ENCODE measurements around the gene HS6ST2. TPM values are rescaled to one million over a fixed set of nuclear protein-coding genes. Genes with fewer than 3 reads are reported as not detected.

HS6ST2 gene
- polyA plus RNA-seq, 5 donors: 10.9 to 22.8 (median 17.8) TPM

DNA sequence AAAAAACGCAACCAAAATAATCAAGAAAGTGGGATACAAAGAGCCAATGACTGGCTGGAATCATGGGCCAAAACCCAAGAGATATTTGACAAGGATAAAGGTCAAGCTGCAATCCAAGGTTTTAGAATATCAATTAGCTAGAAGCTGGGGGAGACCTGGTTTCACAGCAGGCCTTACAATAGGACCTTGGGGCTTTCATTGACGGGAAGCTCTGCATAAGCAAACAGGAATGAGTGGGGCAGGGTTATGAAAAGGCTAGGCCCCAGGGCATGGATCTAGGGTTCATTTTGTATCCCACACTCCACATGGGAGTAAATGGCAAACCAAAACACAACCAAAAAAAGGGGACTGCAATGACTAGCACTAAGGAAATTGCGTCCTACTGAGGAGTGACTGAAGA, 215.3 kb downstream of the HS6ST2 start:
- DNase-seq: no peak

DNA sequence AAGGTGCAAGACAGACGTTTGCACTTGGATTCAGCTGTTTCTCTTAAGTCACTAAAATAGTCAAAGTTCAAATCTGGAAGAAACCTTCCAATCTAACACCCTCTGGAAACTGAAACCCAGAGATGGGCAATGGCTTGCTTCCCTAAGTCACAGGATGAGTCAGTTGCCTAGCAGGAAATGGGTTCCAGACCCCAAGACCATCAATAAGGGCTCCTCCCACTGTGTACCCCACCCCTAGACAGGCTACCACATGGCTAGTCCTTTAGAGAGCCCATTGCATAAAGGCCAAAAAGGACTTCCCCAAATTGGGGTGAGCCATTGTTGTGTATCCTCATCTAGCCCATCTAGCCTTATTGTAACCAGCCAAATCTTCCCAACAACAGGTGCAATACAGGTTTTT, 216.2 kb downstream of the HS6ST2 start:
- no peak for DNase-seq

DNA sequence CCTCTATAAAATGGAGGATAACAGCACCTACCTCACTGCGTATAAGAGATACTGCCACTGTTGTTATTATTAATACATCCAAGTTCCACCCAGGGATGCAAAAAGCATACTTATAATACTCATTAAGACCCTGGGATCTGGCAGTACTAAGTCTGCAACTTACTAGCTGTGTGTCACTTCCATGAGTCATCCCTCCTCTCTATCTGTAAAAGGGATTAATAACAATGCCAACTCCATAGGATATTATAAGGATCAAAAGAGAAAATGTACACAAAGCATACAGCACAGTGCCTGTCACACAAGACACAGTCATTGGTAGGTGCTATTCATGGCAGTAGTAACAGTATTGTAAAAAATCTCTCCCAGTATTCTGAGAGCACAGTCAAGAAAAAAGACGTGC, 216.7 kb downstream of the HS6ST2 start:
- DNase-seq: no peak

DNA sequence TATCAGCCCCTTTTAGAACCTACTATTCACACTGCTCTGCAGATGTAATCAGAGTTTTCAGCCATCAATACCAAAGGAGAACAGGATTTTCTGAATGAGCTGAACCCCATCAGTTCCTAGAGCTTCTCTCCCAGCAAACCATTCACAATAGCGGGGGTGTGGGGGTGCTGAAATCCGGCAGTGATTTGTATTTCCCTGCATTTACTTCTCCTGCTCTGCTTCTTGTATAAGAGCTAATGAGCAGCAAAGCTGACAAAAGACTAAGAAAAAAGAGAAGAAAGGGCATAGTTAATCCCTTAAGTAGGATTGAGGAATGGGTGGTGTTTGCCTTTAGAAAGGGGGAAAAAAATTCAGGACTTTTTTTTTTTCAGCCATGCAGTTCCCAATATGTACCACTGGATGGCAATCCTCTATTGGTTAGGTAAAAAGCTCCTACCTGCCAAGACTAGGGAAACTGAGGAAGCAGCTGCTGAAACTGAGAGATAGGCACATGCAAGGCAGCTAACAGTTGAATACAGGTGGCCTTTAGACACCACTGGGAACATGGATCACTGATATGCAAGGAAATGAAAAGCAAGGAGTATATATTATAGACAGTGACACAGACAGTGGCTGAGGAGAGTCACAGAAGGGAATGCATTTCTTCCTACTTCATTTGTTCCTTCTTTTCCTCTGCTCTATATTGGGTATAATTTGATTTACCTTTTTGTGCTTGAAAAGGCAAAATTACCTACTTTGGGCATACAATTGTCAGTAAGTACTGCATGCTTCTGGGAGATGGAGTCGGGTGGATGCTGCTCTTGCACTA, 217.9 kb downstream of the HS6ST2 start:
- DNase-seq: no peak

DNA sequence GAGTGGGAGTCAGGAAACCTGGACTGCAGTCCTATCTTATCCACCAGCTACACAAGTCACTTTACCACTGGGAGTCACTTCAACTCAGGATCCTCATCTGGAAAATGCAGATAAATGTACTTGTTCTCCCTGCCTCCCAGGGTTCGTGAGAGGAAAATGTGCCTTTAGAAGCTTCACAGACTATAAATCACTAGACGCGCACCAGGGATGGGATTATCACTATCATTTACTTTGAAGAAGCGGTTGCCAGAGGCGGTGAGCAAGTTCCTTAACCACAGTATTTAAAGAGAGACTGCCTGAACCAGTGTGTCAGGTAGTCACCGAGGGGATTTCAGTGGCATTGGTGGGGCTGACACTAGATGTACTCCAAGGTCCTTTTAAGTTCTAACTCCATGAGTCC, 219.5 kb downstream of the HS6ST2 start:
- no peak for DNase-seq

DNA sequence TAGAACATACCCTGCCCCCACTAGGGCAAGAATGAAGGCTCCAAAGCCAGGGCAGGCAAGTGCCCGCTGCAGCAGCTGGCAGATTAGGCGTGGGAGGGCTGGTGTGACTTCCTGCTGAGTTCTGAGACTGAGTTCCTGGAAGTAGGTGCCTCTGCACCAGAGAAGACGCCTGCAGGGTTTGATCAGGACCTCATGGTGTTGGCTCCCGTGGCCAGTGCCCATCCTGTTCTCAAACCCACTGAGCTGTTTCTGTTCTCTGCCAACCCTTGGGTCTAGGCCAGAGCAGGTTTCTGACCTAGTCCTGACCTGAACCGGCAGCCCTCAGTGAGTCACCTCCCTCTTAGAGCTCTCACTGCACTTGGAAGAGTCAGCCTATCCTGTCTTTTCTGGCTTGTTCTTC, 220.7 kb downstream of the HS6ST2 start:
- DNase-seq: no peak

DNA sequence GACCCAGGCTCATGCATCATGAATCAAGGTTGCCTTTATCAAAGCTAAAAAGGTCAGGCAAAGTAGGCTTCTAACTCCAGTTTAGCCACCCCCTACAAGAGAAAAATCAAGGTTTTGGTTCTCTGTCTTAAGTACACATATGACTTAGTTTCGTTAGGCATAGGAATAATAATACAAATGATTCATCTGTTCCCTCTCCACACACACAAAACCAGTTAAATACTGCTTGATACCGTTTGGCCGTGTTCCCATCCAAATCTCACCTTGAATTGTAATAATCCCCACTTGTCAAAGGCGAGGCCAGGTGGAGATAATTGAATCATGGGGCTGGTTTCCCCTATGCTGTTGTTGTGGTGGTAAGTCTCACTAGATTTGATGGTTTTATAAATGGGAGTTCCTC, 226.2 kb downstream of the HS6ST2 start:
- no peak for DNase-seq

DNA sequence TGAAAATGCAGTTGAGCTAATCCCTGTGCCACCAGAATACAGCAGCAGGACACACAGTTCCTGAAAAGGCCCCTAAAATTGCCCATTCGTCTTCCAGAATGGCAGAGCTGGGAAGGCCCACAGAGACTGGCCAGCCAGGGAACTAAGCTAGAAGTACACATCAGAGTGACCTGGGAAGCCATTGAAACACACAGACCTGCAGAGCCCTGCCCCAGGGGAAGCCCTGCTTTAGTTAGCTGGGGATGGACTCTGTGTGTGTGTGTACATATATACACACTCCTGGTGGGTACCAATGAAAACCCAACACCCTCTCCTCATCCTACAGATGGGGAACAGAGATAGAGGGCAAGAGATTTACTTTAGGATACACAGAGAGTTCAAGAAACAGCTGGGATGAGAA, 227.7 kb downstream of the HS6ST2 start:
- no peak for DNase-seq

DNA sequence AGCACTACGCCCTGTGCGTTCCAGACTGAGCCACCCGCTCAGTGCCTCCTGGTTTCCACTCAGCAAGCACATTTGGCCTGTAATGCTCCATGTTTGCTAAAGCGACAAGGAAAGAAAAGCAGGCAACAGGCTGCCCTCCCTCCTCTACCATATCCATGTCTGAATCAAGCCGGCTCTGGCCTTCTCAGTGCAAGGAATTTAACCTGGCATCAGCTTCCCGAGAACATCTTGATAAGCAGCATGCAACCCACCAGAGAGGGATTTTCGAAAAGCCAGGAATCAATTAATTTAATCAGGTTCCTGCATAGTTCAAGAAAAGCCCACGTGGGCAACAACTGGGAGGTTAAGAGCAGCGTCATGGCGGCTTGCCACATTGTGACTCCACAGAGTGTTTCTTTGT, 228.2 kb downstream of the HS6ST2 start:
- no peak for DNase-seq

DNA sequence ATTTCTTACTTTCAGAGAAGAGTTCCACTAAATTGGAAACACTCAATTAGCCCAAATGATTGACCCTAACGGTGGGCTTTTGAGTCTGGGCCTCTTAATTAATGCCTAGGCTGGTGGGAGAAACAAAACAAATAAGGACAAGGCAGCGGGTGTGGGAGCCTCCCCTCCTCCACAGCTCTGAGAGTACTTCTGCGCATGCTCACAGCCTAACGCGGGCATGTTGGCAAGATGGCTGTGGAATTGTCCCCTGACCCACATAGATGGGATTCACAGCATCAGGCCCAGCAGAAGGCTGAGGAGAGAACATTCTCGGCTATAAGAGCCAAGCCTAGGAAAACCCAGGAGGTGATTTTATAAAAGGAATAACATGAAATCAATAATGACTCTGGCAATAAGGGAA, 230.1 kb downstream of the HS6ST2 start:
- no peak for DNase-seq

DNA sequence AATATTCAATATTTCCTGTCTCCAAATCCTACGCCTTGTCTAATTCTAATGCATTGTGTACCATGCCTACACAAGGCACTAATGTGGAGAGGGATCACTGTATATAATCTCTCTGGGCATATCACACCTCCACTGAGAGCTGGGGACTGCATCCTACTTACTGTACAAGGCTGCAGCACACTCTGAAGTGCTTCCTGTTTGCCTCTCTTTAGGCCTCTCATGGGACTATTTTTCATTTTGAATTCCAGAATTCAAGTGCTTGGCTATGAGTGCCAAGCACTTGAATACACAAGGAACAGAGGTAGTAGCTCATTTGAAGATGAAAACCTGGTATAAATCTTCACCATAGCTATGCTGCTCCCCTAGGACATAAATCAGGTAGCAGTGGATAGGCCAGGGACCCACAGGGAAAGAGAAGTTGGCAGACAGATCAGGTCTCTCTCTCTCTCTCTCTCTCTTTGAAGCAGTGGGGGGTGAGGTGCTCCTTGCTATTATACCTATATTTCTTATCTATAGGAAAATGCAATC, 239.9 kb downstream of the HS6ST2 start:
- peak; percentile 38 to 47 for DNase-seq

DNA sequence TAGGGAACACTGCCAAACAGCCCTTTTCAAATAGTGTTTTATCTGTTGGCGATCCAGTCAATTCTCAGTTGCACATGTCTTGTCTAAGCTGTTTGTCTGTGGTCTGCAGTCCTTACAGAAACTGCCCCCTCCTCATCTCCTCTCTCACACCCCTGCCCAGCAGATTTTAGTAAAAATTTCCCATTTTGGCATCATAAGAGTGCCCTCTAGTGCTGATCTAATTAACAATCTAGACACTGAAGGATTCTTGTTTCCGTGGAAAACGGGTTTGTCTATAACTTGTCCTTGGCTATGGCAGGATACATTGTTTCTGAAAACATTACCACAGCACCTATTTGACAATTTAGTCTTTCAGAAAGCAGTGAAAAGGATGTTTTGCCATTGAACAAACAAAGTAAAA, 242.4 kb downstream of the HS6ST2 start:
- DNase-seq: no peak

DNA sequence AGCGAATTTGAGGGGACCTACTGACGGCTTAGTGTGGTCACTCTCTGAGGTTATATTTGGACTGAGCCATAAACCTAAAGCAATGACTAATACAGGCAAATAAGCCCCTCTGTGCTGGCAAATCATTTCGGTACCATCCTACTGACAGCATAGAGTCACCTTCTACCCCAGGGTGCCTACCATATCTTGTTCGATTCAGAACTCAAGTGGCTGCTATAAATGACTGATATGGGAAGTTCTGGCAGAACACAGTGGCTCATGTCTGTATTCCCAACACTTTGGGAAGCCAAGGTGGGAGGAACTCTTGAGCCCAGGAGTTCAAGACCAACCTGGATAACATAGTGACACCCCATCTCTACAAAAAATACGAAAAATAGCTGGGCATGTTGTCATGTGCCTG, 243.5 kb downstream of the HS6ST2 start:
- no peak for DNase-seq

DNA sequence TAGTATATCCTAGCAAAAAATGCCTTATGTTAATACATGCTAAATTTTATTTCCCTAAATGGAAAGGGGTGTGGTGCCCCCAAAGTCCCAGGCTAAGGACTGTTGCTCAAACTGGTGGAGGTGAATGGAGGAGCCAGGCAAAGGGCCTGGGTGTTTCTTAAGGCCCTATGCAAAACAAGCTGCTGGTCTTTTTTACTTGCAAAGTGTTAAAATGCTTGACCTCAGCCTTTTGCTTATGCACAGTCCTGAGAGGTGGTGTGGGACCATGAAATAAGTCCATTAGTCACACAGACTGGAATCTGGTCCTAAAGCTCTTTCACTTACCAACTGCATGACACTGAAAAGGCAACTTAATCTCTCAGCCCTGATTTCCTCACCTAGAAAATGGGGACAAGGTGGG, 246.1 kb downstream of the HS6ST2 start:
- DNase-seq: no peak

DNA sequence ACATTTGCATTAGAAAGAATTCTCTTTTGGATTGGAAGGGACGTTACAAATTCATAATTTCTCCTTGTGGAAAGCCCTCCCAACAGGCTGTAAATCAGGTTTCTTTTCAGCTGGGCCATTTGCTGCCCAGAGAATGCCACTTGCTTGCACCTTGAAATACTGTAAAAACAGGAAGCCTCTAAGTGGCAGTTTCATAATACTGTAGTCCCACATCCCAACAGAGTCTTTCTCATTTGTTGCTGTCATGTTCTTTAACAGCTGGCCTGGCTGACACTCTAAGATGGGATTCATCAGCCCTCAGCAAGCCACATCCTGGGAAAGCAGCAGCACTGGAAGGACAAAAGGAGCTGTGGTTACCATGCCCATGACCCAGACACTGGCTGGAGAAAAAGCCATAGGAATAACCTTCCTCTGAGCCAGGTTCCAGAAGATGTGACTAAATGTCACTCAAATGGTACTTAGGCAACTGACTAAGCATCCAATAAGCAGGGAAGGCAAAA, 247.7 kb downstream of the HS6ST2 start:
- DNase-seq: no peak

DNA sequence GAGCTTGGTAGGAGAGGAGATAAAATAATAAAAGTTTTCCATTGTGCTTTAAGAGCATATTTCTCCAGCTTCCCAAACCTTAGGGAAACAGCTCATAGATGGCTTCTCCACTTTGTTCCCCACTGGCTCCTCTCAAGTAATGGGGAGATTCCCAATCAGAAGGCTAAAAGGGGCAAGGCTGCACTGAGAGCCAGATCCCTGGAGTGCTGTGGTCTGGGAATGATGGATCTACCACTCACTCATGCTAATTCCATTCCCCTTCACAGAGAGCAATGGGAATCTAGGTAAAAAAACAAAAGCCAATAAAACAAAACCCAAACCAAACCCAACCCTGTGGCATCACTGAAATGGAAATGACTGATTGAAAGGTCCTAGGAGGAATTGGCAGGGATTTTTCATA, 249.9 kb downstream of the HS6ST2 start:
- no peak for DNase-seq

DNA sequence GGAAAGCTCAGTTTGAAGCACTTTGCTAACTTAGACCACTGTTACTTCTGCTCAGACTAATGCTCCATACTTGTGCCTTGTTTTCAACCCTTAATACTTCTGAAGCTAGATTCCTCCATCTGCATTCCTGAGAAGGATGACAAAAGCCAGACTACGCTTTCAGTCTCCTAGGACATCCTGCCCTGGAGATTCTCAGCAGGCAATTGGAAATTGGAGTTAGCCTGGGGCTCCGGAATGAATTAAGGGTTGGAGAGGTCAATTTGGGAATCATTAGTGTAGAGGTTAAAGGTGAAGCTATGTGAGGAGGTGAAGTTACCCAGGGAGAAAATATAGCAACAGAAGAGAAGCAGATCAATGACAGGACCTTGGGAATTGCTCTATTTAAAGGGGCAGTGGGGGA, 253.7 kb downstream of the HS6ST2 start:
- DNase-seq: no peak

DNA sequence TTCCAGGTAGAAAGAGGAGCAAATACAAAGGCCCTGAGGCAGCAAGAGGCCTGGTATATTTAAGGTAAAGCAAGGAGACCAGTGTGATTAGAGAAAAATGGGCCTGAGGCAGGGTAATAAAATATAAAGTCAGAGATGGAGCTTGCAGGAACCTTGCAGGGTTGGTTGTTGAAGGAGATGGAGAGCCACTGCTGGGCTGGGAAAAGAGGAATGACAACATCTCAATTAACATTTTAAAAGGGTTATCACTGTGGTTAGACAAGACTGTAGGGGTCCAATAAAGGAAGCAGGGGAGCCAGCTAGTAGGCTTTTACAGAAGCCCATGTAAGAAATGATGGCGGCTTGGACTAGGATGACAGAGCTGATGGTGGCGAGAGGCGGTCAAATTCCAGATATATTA, 264.0 kb downstream of the HS6ST2 start:
- no peak for DNase-seq

DNA sequence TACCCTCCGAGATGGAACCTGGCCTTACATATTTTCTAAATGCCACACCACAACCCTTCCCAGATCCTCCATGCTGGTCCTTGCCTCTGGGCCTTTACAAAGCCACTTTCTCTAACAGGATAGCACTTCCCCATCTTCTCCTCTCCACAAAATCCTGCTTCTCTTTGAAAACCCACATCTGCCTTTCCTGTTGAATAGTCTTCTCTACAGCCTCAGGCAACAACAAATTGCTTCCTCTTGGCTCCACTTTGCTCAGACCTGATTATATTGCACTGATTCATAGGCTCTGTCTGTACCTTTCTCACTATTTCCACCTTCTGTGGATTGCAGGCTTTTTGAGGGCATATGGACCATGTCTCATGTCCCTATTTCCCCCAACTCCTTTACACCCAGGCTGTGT, 265.9 kb downstream of the HS6ST2 start:
- DNase-seq: no peak

DNA sequence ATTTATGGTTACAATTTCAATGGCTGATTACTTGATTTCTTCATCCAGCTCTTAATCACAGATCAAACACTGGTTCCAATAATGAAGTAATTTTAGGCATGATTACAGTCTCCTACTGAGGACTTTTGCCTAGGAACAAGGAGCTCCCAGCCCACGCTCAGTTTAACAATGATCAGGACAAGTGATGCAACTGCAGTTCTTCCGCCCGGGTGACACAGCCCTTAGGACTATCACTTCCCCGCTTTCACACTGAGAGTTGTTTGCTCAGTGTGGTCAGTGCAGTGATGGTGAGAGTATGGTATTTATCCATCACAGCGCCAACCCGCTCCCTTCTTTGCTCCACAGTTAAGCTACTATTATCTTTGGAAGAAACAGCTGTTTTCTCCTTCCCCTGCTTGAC, 266.4 kb downstream of the HS6ST2 start:
- no peak for DNase-seq

DNA sequence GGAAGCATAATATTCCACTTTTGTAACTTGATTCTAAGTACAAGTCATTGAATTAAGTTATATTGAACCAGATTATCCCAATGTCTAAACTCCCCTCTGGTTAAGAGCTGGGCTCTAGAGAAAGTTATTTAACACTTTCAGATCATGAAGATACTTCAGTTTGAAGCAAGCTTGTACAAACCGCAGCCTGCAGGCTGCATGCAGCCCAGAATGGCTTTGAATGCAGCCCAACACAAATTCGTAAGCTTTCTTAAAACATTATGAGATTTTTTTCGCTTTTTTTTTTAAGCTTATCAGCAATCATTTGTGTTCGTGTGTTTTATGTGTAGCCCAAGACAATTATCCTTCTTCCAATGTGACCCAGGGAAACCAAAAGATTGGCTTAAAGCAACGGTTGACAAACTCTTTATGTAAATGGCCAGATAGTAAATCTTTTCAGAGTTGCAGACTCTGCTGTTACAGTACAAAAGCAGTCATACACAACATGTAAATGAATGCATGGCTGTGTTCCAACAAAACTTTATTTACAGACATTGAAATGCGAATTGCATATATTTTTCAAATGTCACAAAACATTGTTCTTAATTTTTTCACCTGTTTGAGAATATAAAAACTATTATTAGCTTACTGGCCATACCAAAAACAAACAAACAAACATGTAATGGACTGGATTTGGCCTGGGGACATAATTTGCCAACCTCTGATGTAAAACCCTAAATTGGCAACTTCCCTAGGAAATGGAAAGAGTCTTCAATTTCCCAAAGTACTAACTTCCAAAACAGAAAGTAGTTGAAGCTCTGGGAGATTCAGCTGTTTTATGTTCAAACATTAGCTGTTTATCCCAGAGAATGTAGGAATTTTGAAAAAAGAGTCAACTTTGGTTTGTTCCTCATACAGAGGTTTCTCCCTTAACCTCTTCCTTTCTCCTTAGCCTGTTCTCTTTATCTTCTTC, 268.5 kb downstream of the HS6ST2 start:
- peak; percentile 32 to 50 for DNase-seq

DNA sequence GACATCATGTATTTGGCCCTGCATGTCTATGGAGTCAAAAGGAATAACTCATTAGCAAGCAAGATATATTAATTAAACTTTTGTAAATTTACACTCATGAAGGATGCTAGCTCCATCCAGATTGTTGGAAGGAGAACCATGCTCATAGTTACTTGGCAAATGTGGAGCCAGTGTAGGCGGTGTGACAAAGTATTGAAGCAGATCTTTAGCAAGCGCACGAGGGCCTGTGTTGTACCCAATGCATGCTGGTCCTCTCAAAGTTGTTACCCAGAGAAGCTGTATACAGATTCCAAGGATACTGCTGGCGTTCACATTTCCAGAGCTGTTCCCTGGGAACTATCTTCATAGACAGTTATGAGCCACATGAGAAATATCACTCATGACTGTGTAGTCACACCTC, 273.2 kb downstream of the HS6ST2 start:
- no peak for DNase-seq

Data from right lung (tissue), 5 donors.